Urinary bladder (tissue), 4 donors: ENCODE data around the gene ZNF775. TPM values are rescaled to one million over a fixed set of nuclear protein-coding genes. Genes with fewer than 3 reads are reported as not detected.

Source experiments
- DNase-seq: peaks from one replicate; pipeline ENCODE4 v3.0.0-alpha.2; 2015; ENCODE audit errors: extremely low spot score
- H3K27ac ChIP-seq: one replicate; pipeline ENCODE4 v1.5.1; 2013; ENCODE audit warnings: low read depth, mild to moderate bottlenecking, moderate library complexity
- H3K36me3 ChIP-seq: one replicate; pipeline ENCODE4 v1.6.1; 2013; ENCODE audit warnings: mild to moderate bottlenecking, moderate library complexity; ENCODE audit not compliant: insufficient read depth
- H3K4me1 ChIP-seq: one replicate; pipeline ENCODE4 v1.6.1; 2013; ENCODE audit warnings: mild to moderate bottlenecking, moderate library complexity; ENCODE audit not compliant: insufficient read depth
- H3K4me3 ChIP-seq: one replicate; pipeline ENCODE4 v1.5.1; 2013; ENCODE audit warnings: low read depth, low read length
- WGBS: extraction: QIAGEN DNeasy Blood & Tissue Kit; methylation state at CpG from one replicate; pipeline ENCODE4 v1.1.7; 2013; 5-methylcytosine and 5-hydroxymethylcytosine counted together
- polyA plus RNA-seq: library from polyadenylated mRNA; stranded (reverse); fragments of 200-250 nt; gene quantifications from one replicate; pipeline ENCODE4 v1.2.3, GENCODE V29; 2013
- total RNA-seq: library from RNA; depleted of rRNA; stranded (reverse); fragments of >200 nt; gene quantifications from one replicate; pipeline ENCODE4 v1.2.3, GENCODE V29; 2014
- donor health status: healthy with polysubstance abuse.
- donor health status: healthy.

ZNF775 gene
- total and polyA plus RNA-seq, 2 donors: 5.1 to 11.6 TPM

- Histone ChIP-seq H3K36me3 (no peaks in the 10 kb centered on the region), H3K4me3 (no peak overlapping the region), H3K4me1 (no peaks in the 10 kb centered on the region), H3K27ac (no peak overlapping the region)
- 95% methylated on average over 6 of the region's 6 CpGs for whole genome bisulfite sequencing
- DNase-seq: no peak
Measured at GRCh38 chr7:150417863-150418262, 38.7 kb downstream of the ZNF775 start.

- no peaks in the 10 kb centered on the region for H3K4me1 ChIP-seq
- no peaks in the 10 kb centered on the region for H3K36me3 ChIP-seq
- no peak overlapping the region for H3K4me3 ChIP-seq
- H3K27ac ChIP-seq: no peak overlapping the region
- DNase-seq: no peak
- 74% methylated on average over 2 of the region's 2 CpGs for WGBS
Measured at GRCh38 chr7:150420242-150420641, 41.1 kb downstream of the ZNF775 start.

GRCh38 chr7:150420987-150421674 lies 42.0 kb downstream of the ZNF775 start:
- no peaks in the 10 kb centered on the region for H3K36me3 ChIP-seq
- H3K27ac ChIP-seq: no peak overlapping the region
- no peak overlapping the region for H3K4me3 ChIP-seq
- DNase-seq: no peak
- WGBS: 17% methylated on average over 27 of the region's 27 CpGs
- no peaks in the 10 kb centered on the region for H3K4me1 ChIP-seq

GRCh38 chr7:150421831-150422230 lies 42.7 kb downstream of the ZNF775 start:
- no peak for DNase-seq
- Histone ChIP-seq H3K4me1 (no peaks in the 10 kb centered on the region), H3K4me3 (no peak overlapping the region), H3K36me3 (no peaks in the 10 kb centered on the region), H3K27ac (no peak overlapping the region)
- 80% methylated on average over 17 of the region's 17 CpGs for WGBS

GRCh38 chr7:150425670-150426069 lies 46.5 kb downstream of the ZNF775 start:
- DNase-seq: no peak
- 67% methylated on average over 4 of the region's 4 CpGs for WGBS
- H3K36me3 ChIP-seq: no peaks in the 10 kb centered on the region

GRCh38 chr7:150428671-150429451 lies 49.7 kb downstream of the ZNF775 start:
- 38% methylated on average over 11 of the region's 11 CpGs for WGBS
- H3K36me3 ChIP-seq: no peaks in the 10 kb centered on the region
- no peak overlapping the region for H3K4me3 ChIP-seq
- DNase-seq: no peak
- H3K4me1 ChIP-seq: no peaks in the 10 kb centered on the region
- H3K27ac ChIP-seq: no peak overlapping the region

More at GRCh38 chr7:150425670-150426069, 46.5 kb downstream of the ZNF775 start:
- H3K4me3 ChIP-seq: no peak overlapping the region
- H3K27ac ChIP-seq: no peak overlapping the region
- H3K4me1 ChIP-seq: no peaks in the 10 kb centered on the region

- Histone ChIP-seq H3K27ac (no peak overlapping the region), H3K36me3 (no peaks in the 10 kb centered on the region), H3K4me1 (no peaks in the 10 kb centered on the region), H3K4me3 (no peak overlapping the region)
- WGBS: 81% methylated on average over 8 of the region's 8 CpGs
- DNase-seq: no peak
Measured at GRCh38 chr7:150429699-150430098, 50.6 kb downstream of the ZNF775 start.

- Histone ChIP-seq H3K4me3 (no peak overlapping the region), H3K27ac (no peak overlapping the region), H3K36me3 (no peaks in the 10 kb centered on the region), H3K4me1 (no peaks in the 10 kb centered on the region)
- WGBS: 82% methylated on average over 14 of the region's 14 CpGs
- no peak for DNase-seq
Measured at GRCh38 chr7:150430465-150431085, 51.4 kb downstream of the ZNF775 start.

- DNase-seq: no peak
- Histone ChIP-seq H3K4me1 (no peaks in the 10 kb centered on the region), H3K27ac (no peak overlapping the region), H3K4me3 (no peak overlapping the region), H3K36me3 (no peaks in the 10 kb centered on the region)
- 90% methylated on average over 7 of the region's 7 CpGs for WGBS
Measured at GRCh38 chr7:150431839-150432658, 52.9 kb downstream of the ZNF775 start.

GRCh38 chr7:150432915-150433892 lies 54.1 kb downstream of the ZNF775 start:
- no peak for DNase-seq
- WGBS: 72% methylated on average over 14 of the region's 14 CpGs
- Histone ChIP-seq H3K4me1 (no peaks in the 10 kb centered on the region), H3K27ac (no peak overlapping the region), H3K36me3 (no peaks in the 10 kb centered on the region), H3K4me3 (no peak overlapping the region)

GRCh38 chr7:150434240-150434639 lies 55.1 kb downstream of the ZNF775 start:
- Histone ChIP-seq H3K27ac (no peak overlapping the region), H3K4me1 (no peaks in the 10 kb centered on the region), H3K36me3 (no peaks in the 10 kb centered on the region), H3K4me3 (no peak overlapping the region)
- DNase-seq: no peak
- 79% methylated on average over 8 of the region's 8 CpGs for WGBS

GRCh38 chr7:150435047-150435389 lies 55.9 kb downstream of the ZNF775 start:
- no peak for DNase-seq
- Histone ChIP-seq H3K4me1 (no peaks in the 10 kb centered on the region), H3K27ac (no peak overlapping the region), H3K36me3 (no peaks in the 10 kb centered on the region), H3K4me3 (no peak overlapping the region)
- 77% methylated on average over 4 of the region's 4 CpGs for WGBS
